Hematopoietic multipotent progenitor cell treated with erythropoietin and hydrocortisone succinate and interleukin-3 and kit ligand, for 17 days (in vitro differentiated cells): Measurements from ENCODE around the gene ZNF385C.

Experiments used
- DNase-seq: peaks from one replicate; pipeline ENCODE4 v3.0.0-alpha.2; 2015; ENCODE audit warnings: low spot score

ZNF385C gene

DNA sequence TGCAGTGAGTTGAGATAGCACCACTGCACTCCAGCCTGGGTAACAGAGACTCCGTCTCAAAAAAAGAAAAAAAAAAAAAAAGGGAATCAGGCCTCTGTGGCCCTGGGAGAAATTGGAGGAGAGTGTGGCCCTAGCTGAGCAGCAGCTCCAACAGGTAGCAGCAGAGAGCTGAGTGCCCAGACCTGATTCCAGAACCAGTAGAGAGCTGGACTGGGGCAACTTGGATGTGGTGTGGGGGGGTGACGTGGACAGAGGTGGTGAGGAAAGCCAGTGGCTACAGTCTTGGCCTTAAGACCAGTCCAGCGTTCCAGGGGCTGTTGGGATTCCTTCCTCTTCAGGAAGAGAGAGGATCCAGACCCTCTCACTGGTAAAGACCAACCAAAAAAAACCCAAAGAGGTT, 26.0 kb upstream of the ZNF385C start:
- no peak for DNase-seq

GRCh38 chr17:42122371-42123303, 24.4 kb upstream of the ZNF385C start, which contains the start of gene HSPB9:
Gene HSPB9 (plus strand): TSS chr17:42122804. CDS start chr17:42122851, 47 bp downstream.
- no peak for DNase-seq

GRCh38 chr17:42120770-42121769, 22.8 kb upstream of the ZNF385C start, which contains the start of gene KAT2A:
Gene KAT2A (minus strand): TSS chr17:42121367. CDS start chr17:42121304, 63 bp downstream.
- peak; percentile 70 for DNase-seq

GRCh38 chr17:42120161-42120769, 22.0 kb upstream of the ZNF385C start:
- no peak for DNase-seq

DNA sequence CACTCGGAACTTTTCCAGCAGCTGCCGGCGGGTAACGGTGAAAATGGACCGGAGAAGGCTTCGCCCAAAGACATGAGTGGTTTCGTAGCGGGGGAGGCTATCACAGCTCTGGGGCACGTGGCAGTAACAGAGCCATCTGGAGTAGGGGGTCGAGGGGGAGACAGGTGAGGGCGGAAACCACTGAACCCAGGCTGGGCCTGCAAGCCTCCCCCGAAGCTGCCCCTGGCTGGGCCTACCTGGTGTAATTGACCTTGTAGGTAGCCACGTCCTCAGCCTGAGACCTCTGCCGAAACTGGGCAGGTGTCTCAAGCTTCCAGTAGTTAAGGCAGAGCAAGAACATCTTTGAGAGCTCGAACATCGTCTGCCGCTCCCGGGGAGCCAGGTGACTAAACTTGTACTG, 21.0 kb upstream of the ZNF385C start:
- no peak for DNase-seq

GRCh38 chr17:42118545-42118944, 20.3 kb upstream of the ZNF385C start:
- peak; percentile 34 for DNase-seq

DNA sequence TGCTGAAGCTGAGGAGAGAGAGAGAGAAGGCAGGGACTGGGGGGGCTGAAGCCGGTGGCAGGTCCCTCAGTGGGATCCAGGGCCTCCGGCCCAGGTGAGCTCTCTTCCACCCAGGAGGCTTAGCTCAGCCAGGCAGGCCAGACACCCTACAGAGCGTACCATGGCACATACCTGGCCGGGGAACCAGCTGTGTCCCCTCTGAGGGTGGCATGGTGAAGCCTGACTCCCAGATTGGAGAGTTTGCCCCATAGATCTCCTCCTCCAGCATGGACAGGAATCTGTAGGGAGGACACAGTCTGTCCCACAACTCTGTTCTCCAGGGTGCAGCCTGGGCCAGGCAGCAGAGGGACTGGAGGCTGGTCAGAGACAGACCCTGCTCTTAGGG, 19.8 kb upstream of the ZNF385C start:
- DNase-seq, result no peak

- DNase-seq, result no peak
Measured at GRCh38 chr17:42117397-42118125, 19.3 kb upstream of the ZNF385C start.

GRCh38 chr17:42116705-42117396, 18.6 kb upstream of the ZNF385C start:
- peak; percentile 83 for DNase-seq

- no peak for DNase-seq
Measured at GRCh38 chr17:42114118-42114517, 15.8 kb upstream of the ZNF385C start.

DNA sequence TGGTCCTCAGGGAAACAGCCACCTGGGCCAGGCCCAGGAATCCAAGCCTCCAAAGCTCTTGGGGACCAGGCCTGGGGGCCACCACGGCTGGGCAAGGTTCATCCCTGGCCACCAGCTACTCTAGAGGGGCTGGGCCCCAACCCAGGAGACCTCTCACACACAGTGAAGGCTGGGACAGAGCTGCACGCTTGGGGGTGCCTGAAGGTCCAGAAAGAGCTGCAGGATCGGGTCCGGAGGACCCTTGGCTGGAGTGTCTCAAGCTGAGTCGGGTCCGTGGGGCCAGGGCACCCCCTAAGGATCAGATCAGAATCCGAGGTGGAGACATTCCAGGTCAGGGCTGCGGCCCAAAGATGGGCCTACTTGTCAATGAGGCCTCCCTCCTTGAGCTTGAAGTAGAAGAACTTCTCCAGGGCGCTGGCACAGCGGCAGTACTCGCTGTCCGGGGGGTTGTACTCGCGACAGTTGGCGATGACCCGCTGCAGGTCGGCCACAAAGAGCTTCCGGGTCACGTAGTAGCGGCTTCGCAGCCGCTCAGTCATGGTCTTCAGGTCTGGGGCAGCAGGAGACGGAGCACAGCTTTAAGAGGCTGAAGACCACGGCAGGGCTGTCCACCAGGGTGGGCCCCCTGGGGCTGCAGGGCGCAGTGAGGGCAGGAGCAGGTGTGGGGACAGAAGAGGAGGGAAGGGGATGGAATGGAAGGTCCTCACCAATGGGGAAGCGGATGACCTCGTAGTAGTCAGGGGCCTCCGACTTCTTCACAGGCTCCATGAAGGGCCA, 15.2 kb upstream of the ZNF385C start:
- no peak for DNase-seq

DNA sequence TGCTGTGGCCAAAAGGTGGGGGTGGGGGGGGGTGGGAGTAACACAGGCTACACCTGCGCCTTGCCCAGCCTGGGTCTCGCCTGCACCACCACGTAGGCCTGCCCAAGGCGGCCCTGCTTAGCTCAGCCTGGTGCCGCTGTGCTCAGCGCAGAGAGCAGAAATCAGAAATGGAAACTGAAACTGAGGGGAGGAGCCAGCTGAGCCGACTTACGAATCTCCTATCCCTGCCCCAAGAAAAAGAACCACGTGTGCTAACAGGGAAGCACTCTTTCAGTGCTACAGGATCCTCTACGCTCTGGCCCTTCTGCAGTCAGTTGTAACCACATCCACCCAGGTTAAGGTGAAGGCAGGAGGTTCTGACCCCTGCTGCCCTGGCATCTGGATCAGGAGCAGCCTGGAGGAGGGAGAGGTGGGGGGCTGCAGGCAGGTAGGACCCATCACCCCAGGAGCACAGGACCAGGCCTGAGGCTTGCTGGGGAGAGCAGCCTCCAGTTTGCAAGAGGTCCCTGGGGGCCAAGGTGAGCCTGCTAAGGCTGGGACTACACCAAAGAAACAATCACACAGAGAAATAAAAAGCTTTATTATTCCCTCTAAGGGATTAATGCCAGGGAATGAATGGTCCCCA, 14.4 kb upstream of the ZNF385C start, which contains the start of gene DHX58:
Gene DHX58, minus strand, starts transcription at position 163 of the 625 bp plus-strand sequence. CDS start 822 bp downstream, outside the sequence.
- DNase-seq, result peak; percentile 69

DNA sequence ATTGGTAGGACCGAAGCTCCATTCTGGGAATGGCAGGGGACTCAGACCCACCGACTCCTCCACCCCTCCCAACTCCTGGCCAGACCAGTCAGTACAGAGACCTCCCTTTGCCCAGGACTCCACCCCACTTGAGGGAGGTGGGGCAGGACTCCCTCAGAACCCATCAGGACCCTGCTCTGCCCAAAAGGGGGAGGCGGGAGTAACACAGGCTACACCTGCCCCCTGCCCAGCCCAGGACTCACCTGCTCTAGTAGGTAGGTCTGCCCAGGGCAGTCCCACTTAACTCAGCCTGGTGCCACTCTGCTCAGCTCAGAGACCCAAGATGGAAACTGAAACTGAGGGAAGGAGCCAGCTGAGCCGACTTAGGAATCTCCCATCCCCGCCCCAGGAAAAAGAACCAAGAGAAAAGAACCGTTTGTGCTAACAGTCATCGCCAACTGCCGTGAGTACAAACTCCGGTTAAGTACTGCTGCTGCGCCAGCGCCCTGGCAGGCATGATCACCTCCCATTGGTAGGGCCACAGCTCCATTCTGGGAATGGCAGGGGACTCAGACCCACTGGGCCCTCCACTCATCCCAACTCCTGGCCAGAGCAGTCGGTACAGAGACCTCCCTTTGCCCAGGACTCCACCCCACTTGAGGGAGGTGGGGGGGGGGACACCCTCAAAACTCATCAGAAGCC, 13.7 kb upstream of the ZNF385C start:
- peak; percentile 19 for DNase-seq

- DNase-seq, result no peak
Measured at GRCh38 chr17:42111265-42111636, 13.0 kb upstream of the ZNF385C start.

DNA sequence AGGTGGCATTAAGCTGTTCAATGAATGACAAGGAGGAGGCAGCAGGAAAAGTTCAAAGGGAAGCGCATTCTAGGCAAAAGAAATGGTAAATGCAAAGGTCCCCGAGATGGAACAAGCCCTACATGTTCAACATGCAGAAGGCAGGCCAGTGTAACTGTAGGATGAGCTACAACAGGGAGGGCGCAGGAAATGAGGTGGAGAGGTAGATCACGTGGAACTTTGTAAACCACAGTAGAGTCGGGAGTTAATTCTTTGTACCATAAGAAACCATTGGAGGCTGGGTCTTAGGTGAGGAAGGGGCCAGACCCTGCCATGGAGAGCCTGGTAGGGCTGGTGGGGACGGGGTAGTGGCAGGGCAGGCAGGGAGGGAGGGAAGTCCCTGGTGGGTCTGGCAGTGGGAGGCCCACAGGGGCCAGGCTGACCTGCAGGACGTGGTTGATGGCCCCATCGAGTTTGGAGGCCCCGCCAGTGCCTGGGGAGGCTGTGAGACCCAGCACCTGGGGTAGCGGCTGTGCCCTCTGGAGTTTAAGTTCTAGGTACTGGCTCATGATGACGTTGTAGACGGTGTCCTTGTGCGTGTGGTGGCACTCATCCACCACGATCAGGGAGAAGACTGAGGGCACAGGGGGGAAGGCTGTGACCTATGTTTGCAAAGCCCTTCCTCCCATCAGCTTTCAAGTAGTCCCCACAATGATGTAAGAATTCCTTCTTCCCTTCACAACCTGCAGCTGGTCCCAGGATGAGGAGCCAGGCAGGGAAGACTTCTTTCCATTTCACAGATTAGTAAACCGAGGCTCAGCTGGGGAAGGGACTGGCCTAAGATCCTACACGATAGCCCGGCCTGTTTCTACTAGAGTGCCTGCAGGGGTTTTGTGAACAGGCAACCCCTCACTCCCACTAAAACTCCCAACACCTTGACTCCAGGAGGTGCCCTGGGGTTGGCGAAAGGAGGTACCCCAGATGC, 12.3 kb upstream of the ZNF385C start:
- DNase-seq, result no peak

DNA sequence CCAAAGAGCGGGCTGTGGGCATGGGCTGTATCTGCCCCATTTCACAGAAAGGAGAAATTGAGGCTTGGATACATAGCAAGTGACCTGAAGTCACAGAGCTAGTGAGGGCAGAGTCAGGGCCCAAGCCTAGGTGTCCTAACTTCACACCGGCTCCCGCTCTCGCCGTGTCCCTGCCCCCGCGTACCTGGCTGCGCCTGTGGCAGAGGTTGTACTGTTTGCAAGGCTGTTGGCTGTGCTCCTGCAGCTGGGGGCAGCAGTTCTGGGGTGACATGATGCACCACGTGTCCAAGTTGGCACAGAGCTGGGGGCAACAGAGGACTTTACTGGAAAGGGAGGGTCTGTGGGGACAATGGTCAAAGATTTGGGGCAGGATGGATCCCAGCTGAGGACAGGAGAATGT, 10.8 kb upstream of the ZNF385C start:
- no peak for DNase-seq
